Measurements from ENCODE around the gene IKZF3. TPM values are rescaled to one million over a fixed set of nuclear protein-coding genes. Genes with fewer than 3 reads are reported as not detected.
A peak's percentile ranks its signal among the peaks of the same experiment; 100 is the strongest.
"Not testable (repeated sequence)": the region's sequence is repeated elsewhere in the genome, so short reads cannot be mapped to it uniquely, and the experiment has no call there.

Gene IKZF3
- total and polyA plus RNA-seq, 5 experiments from 2014 or later, result 18.8 to 118 (median 59.2) TPM

- Mint-ChIP-seq H3K4me1 (peaks cover 2 to 17% (median 12%) of the 10 kb centered on the region in 4 donors), H3K9me3 (no peaks in the 10 kb centered on the region), H3K4me3 (no peak overlapping the region), H3K27me3 (peaks cover 0 to 1% (median 0%) of the 10 kb centered on the region in 5 donors), H3K27ac (no peak overlapping the region), H3K36me3 (no peaks in the 10 kb centered on the region)
- DNase-seq, result peak in 1 of 10 donors; percentile 32
- POLR2A ChIA-PET, result interaction anchor here (1.0 to 2.4 kb wide), 4 partner anchors 54 to 107 kb away, joined by 3 to 10 read pairs (median 4); partner anchors contain the start of genes LRRC3C, ORMDL3 and PSMD3
- no peak for ATAC-seq
Measured at GRCh38 chr17:39872751-39873150, 8.6 kb upstream of the IKZF3 start.

GRCh38 chr17:39871801-39872200 is 7.7 kb upstream of the IKZF3 start:
- no peaks in the 10 kb centered on the region for H3K9me3 Mint-ChIP-seq
- DNase-seq, result no peak
- H3K4me3 Mint-ChIP-seq, result no peak overlapping the region
- POLR2A ChIA-PET, result interaction anchor here (2.4 kb wide), 1 partner anchor 108 kb away, joined by 10 read pairs; the partner anchor contains the start of gene PSMD3
- no peak overlapping the region for H3K27ac Mint-ChIP-seq
- no peaks in the 10 kb centered on the region for H3K36me3 Mint-ChIP-seq
- no peak for ATAC-seq
- no peaks in the 10 kb centered on the region for H3K27me3 Mint-ChIP-seq
- peaks cover 6 to 26% (median 22%) of the 10 kb centered on the region in 4 donors for H3K4me1 Mint-ChIP-seq

- no peaks in the 10 kb centered on the region for H3K27me3 Mint-ChIP-seq
- DNase-seq (no peak), ATAC-seq (no peak)
- no peak overlapping the region for H3K4me3 Mint-ChIP-seq
- no peaks in the 10 kb centered on the region for H3K9me3 Mint-ChIP-seq
- H3K4me1 Mint-ChIP-seq, result peaks cover 12 to 36% (median 31%) of the 10 kb centered on the region in 4 donors
- H3K36me3 Mint-ChIP-seq, result no peaks in the 10 kb centered on the region
- POLR2A ChIA-PET, result interaction anchor here (0.6 to 1.2 kb wide), 3 partner anchors 37 to 117 kb away, joined by 3 to 9 read pairs (median 3); no protein-coding TSS in a partner anchor
- H3K27ac Mint-ChIP-seq, result no peak overlapping the region
Measured at GRCh38 chr17:39870776-39871175, 6.7 kb upstream of the IKZF3 start.

- peak overlapping the region in 8 of 10 donors; percentile 21 to 91 (median 62) for H3K27ac Mint-ChIP-seq
- H3K4me1 Mint-ChIP-seq, result peaks cover 21 to 52% (median 50%) of the 10 kb centered on the region in 4 donors
- ATAC-seq, result no peak
Measured at GRCh38 chr17:39868554-39868942, 4.4 kb upstream of the IKZF3 start.

GRCh38 chr17:39867880-39868553 is 3.9 kb upstream of the IKZF3 start, which contains the start of gene ZPBP2:
Gene ZPBP2 (plus strand): TSS chr17:39868202. CDS start chr17:39868355, 153 bp downstream.
- H3K27ac Mint-ChIP-seq, result peak within 1 kb of the TSS; percentile 47 to 97 (median 90)
- H3K9me3 Mint-ChIP-seq, result no peaks in the 10 kb centered on the region
- ATAC-seq, result peak; percentile 2 to 21
- H3K36me3 Mint-ChIP-seq, result peaks cover 0 to 7% (median 0%) of the 10 kb centered on the region in 3 donors
- H3K4me3 Mint-ChIP-seq, result peak within 1 kb of the TSS; percentile 65 to 99 (median 76)
- POLR2A ChIA-PET, result interaction anchor here (0.8 to 1.0 kb wide), 2 partner anchors 58 to 90 kb away, joined by 3 to 4 read pairs; no protein-coding TSS in a partner anchor
- H3K27me3 Mint-ChIP-seq, result no peaks in the 10 kb centered on the region
- peak in 8 of 10 donors; percentile 8 to 71 (median 44) for DNase-seq
- peaks cover 21 to 55% (median 51%) of the 10 kb centered on the region in 4 donors for H3K4me1 Mint-ChIP-seq

More at GRCh38 chr17:39868554-39868942, 4.4 kb upstream of the IKZF3 start:
- no peak for DNase-seq
- H3K4me3 Mint-ChIP-seq, result peak overlapping the region in 8 of 10 donors; percentile 8 to 99 (median 66)
- no peaks in the 10 kb centered on the region for H3K27me3 Mint-ChIP-seq
- H3K9me3 Mint-ChIP-seq, result no peaks in the 10 kb centered on the region
- H3K36me3 Mint-ChIP-seq, result peaks cover 0 to 3% (median 0%) of the 10 kb centered on the region in 3 donors
- POLR2A ChIA-PET, result interaction anchor here (0.7 to 1.0 kb wide), 3 partner anchors 57 to 235 kb away, joined by 3 to 4 read pairs (median 3); no protein-coding TSS in a partner anchor

- peaks cover 0 to 7% (median 0%) of the 10 kb centered on the region in 3 donors for H3K36me3 Mint-ChIP-seq
- peak overlapping the region; percentile 65 to 99 (median 76) for H3K4me3 Mint-ChIP-seq
- H3K4me1 Mint-ChIP-seq, result peaks cover 21 to 55% (median 49%) of the 10 kb centered on the region in 4 donors
- no peaks in the 10 kb centered on the region for H3K9me3 Mint-ChIP-seq
- peak overlapping the region; percentile 47 to 97 (median 90) for H3K27ac Mint-ChIP-seq
- ATAC-seq (peak; percentile 11 to 30), DNase-seq (peak in 5 of 10 donors; percentile 13 to 68 (median 46))
- H3K27me3 Mint-ChIP-seq, result no peaks in the 10 kb centered on the region
- POLR2A ChIA-PET, result interaction anchor here (0.5 kb wide), 2 partner anchors 105 to 170 kb away, joined by 4 to 5 read pairs; no protein-coding TSS in a partner anchor
Measured at GRCh38 chr17:39867084-39867879, 3.2 kb upstream of the IKZF3 start.

- Mint-ChIP-seq H3K27ac (peak overlapping the region; percentile 96 to 98 (median 98)), H3K27me3 (no peaks in the 10 kb centered on the region), H3K9me3 (no peaks in the 10 kb centered on the region), H3K36me3 (peaks cover 0 to 7% (median 0%) of the 10 kb centered on the region in 3 donors), H3K4me3 (peak overlapping the region; percentile 24 to 99 (median 84)), H3K4me1 (peaks cover 22 to 59% (median 49%) of the 10 kb centered on the region in 4 donors)
- POLR2A ChIA-PET, result interaction anchor here (1.5 to 8.1 kb wide), 3 partner anchors 47 to 244 kb away, joined by 3 to 87 read pairs (median 13); no protein-coding TSS in a partner anchor
- no peak for DNase-seq
- ATAC-seq, result no peak
Measured at GRCh38 chr17:39866013-39866730, 2.1 kb upstream of the IKZF3 start.

- Mint-ChIP-seq H3K27ac (peak overlapping the region; percentile 96 to 98 (median 98)), H3K27me3 (no peaks in the 10 kb centered on the region), H3K4me3 (peak overlapping the region; percentile 92 to 99 (median 96)), H3K4me1 (peaks cover 25 to 73% (median 61%) of the 10 kb centered on the region in 4 donors), H3K36me3 (peaks cover 2 to 7% (median 5%) of the 10 kb centered on the region in 3 donors), H3K9me3 (no peaks in the 10 kb centered on the region)
- DNase-seq, result no peak
- POLR2A ChIA-PET, result interaction anchor here (0.6 to 8.1 kb wide), 16 partner anchors 12 to 241 kb away, joined by 3 to 87 read pairs (median 5); partner anchors contain the start of gene MIEN1
- ATAC-seq, result peak; percentile 26 to 36
Measured at GRCh38 chr17:39863244-39863917, 731 bp downstream of the IKZF3 start.

- peak overlapping the region; percentile 81 to 99 (median 96) for H3K4me3 Mint-ChIP-seq
- DNase-seq (no peak), ATAC-seq (no peak)
- no peaks in the 10 kb centered on the region for H3K27me3 Mint-ChIP-seq
- H3K4me1 Mint-ChIP-seq, result peaks cover 20 to 68% (median 58%) of the 10 kb centered on the region in 4 donors
- POLR2A ChIA-PET, result interaction anchor here (0.5 to 8.1 kb wide), 11 partner anchors 12 to 131 kb away, joined by 3 to 87 read pairs (median 9); partner anchors contain the start of genes LRRC3C, MIEN1 and ORMDL3
- peaks cover 2 to 9% (median 7%) of the 10 kb centered on the region in 3 donors for H3K36me3 Mint-ChIP-seq
- peak overlapping the region; percentile 79 to 97 (median 93) for H3K27ac Mint-ChIP-seq
- no peaks in the 10 kb centered on the region for H3K9me3 Mint-ChIP-seq
Measured at GRCh38 chr17:39861235-39861634, 2.9 kb downstream of the IKZF3 start.

GRCh38 chr17:39855911-39856649 is 8.0 kb downstream of the IKZF3 start:
- Mint-ChIP-seq H3K36me3 (peaks cover 0 to 23% (median 4%) of the 10 kb centered on the region in 3 donors), H3K27ac (peak overlapping the region in 2 of 10 donors; percentile 65 to 84), H3K4me1 (peaks cover 19 to 73% (median 69%) of the 10 kb centered on the region in 4 donors)
- H3K9me3 Mint-ChIP-seq, ATAC-seq, H3K27me3 Mint-ChIP-seq, DNase-seq, H3K4me3 Mint-ChIP-seq, POLR2A ChIA-PET: not testable (repeated sequence)

Data from naive thymus-derived CD8-positive, alpha-beta T cell (primary cell).